GM12891 (cell line): ENCODE data around the gene SMTNL1.

Experiments
- PAX5 ChIP-seq: IDR thresholded peaks from 2 replicates; pipeline ENCODE4 v1.6.1; 2011; ENCODE audit warnings: low read length, moderate library complexity, mild to moderate bottlenecking; ENCODE audit not compliant: insufficient read depth, severe bottlenecking
- POLR2A ChIP-seq: IDR thresholded peaks from 2 replicates; pipeline ENCODE4 v1.6.1; 2011; ENCODE audit warnings: low read depth, low read length, control low read depth
- POLR2AphosphoS5 ChIP-seq: IDR thresholded peaks from 2 replicates; pipeline ENCODE4 v1.6.1; 2011; ENCODE audit warnings: low read depth, low read length, control low read depth
- POU2F2 ChIP-seq: IDR thresholded peaks from 2 replicates; pipeline ENCODE4 v1.6.1; 2011; ENCODE audit warnings: low read depth, mild to moderate bottlenecking, control low read depth, low read length, moderate library complexity
- TAF1 ChIP-seq: IDR thresholded peaks from 2 replicates; pipeline ENCODE4 v1.6.1; 2011; ENCODE audit warnings: low read depth, low read length, control low read depth

DNA sequence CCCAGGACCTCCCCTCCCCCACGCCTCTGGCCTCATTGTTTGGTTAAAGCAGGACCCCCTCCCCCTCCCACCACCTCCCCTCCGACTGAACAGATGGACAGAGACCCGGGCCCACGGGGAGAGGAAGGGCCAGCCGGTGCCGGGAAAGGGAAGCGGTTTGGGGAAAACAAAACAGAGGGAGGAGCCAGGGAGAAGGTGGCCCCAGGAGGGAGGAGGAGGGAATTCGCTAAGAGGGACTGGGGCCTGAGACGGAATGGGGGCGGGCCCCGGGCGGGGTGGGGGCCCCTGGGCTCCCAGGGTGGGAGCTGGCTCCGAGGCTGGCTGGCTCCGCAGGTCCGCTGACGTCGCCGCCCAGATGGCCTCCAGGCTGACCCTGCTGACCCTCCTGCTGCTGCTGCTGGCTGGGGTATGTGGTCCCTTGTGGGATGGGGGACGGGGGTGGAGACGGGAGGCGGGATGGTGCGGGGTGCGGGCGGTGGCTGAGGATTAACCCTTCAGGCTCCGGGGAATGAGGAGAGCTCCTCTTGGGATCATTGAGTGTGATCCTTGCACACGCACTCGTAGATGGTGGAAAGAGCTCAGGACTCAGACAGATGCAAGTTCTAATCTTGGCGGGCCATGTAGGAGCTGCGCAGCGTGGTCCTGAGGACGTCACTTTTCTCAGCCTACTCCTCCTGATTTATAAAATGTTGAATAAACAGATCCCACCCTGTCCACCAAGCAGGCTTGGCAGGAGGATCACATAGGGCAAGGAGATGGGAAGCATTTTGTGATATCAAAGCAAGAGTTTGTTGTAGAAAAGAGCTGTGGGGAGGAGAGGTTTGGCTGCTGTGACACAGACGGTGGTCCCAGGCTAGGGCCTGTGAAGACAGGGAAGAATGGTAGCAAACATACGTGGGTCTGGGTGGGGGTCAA lies 60.8 kb downstream of the SMTNL1 start:
- TF ChIP-seq TAF1 = no peak
- no peak for TF ChIP-seq POLR2A
- TF ChIP-seq POLR2AphosphoS5 = no peak
- TF ChIP-seq POU2F2 = no peak
- no peak for TF ChIP-seq PAX5
